Activated CD8-positive, alpha-beta T cell treated with anti-CD3 and anti-CD28 coated beads for 36 hours (primary cell): ENCODE data around the gene SMG6. TPM values are rescaled to one million over a fixed set of nuclear protein-coding genes. Genes with fewer than 3 reads are reported as not detected.

Source experiments
- ATAC-seq: fragments of 200-7000 bp; cut with Tn5 transposase; one replicate; pipeline ENCODE4 v1.10.0; 2021; ENCODE audit warnings: mild to moderate bottlenecking, moderate library complexity
- CTCF ChIA-PET: fragments of 350-600 bp; sonication (Branson Sonifier 250); formaldehyde crosslinking; loops from one replicate; lab custom pipeline; 2021; ENCODE audit warnings: antibody characterized with exemption; lab: Charles Lee
- POLR2A ChIA-PET: fragments of 350-600 bp; sonication (Branson Sonifier 250); formaldehyde crosslinking; loops from one replicate; lab custom pipeline; 2021; ENCODE audit warnings: antibody characterized with exemption; lab: Charles Lee
- DNase-seq: peaks from one replicate; pipeline ENCODE4 v3.0.0-alpha.2; 2020
- H3K27ac Mint-ChIP-seq: one replicate; pipeline ENCODE4 v1.8.0; 2021; ENCODE audit warnings: mild to moderate bottlenecking, mixed read lengths
- H3K27me3 Mint-ChIP-seq: one replicate; pipeline ENCODE4 v1.8.0; 2021; ENCODE audit warnings: mixed read lengths
- H3K36me3 Mint-ChIP-seq: one replicate; pipeline ENCODE4 v1.8.0; 2021; ENCODE audit warnings: low read depth, mixed read lengths
- H3K4me1 Mint-ChIP-seq: one replicate; pipeline ENCODE4 v1.8.0; 2021; ENCODE audit warnings: low read depth, mixed read lengths
- H3K4me3 Mint-ChIP-seq: one replicate; pipeline ENCODE4 v1.8.0; 2021; ENCODE audit warnings: mild to moderate bottlenecking, moderate library complexity, mixed read lengths
- H3K9me3 Mint-ChIP-seq: one replicate; pipeline ENCODE4 v1.8.0; 2021; ENCODE audit warnings: mixed read lengths
- CTCF ChIP-seq: fragments of 200-600 bp; IDR thresholded peaks from one replicate; pipeline ENCODE4 v1.8.0; 2022; ENCODE audit warnings: antibody characterized with exemption, mild to moderate bottlenecking
- intact Hi-C: fragments of 100-400 bp; cut with micrococcal nuclease; formaldehyde crosslinking; loops from one replicate; pipeline ENCODE4 v1.10.0; 2022
- total RNA-seq, 2 experiments: library from RNA; stranded (reverse); gene quantifications; one replicate each; pipeline ENCODE4 v1.2.3, GENCODE V29; 2021

Gene SMG6
- total RNA-seq, 2 experiments from 2014 or later = 39.6 to 40.4 TPM

GRCh38 chr17:2283302-2283701 is 20.3 kb downstream of the SMG6 start:
- TF ChIP-seq CTCF = no peak
- Mint-ChIP-seq H3K4me3 (no peak overlapping the region), H3K27me3 (no peaks in the 10 kb centered on the region), H3K9me3 (no peaks in the 10 kb centered on the region), H3K4me1 (peaks cover 33% of the 10 kb centered on the region), H3K27ac (peak overlapping the region; percentile 5), H3K36me3 (peaks cover 52% of the 10 kb centered on the region)
- ATAC-seq = no peak
- CTCF ChIA-PET = interaction anchor here (0.6 to 7.0 kb wide), 23 partner anchors 10 to 392 kb away, joined by 3 to 96 read pairs (median 4); partner anchors contain the start of gene HIC1
- POLR2A ChIA-PET = interaction anchor here (0.8 to 2.1 kb wide), 5 partner anchors 10 to 39 kb away, joined by 3 to 7 read pairs (median 4); partner anchors contain the start of gene SMG6
- intact Hi-C loops = no loop called here
- DNase-seq = no peak

- DNase-seq (no peak), ATAC-seq (peak; percentile 81)
- CTCF ChIA-PET = interaction anchor here (0.6 to 7.0 kb wide), 24 partner anchors 10 to 231 kb away, joined by 3 to 96 read pairs (median 4); partner anchors contain the start of gene HIC1
- peaks cover 33% of the 10 kb centered on the region for H3K4me1 Mint-ChIP-seq
- POLR2A ChIA-PET = interaction anchor here (1.3 to 2.1 kb wide), 5 partner anchors 11 to 20 kb away, joined by 3 to 9 read pairs (median 7); partner anchors contain the start of gene SMG6
- no peaks in the 10 kb centered on the region for H3K9me3 Mint-ChIP-seq
- peak overlapping the region; percentile 77 for H3K27ac Mint-ChIP-seq
- peak; percentile 73 for TF ChIP-seq CTCF
- H3K4me3 Mint-ChIP-seq = no peak overlapping the region
- H3K36me3 Mint-ChIP-seq = peaks cover 47% of the 10 kb centered on the region
- no peaks in the 10 kb centered on the region for H3K27me3 Mint-ChIP-seq
- intact Hi-C loops = no loop called here
Observed at GRCh38 chr17:2282297-2282873, 21.2 kb downstream of the SMG6 start.

GRCh38 chr17:2279707-2280106 is 23.9 kb downstream of the SMG6 start:
- TF ChIP-seq CTCF = no peak
- CTCF ChIA-PET = interaction anchor here (1.9 to 7.0 kb wide), 4 partner anchors 10 to 224 kb away, joined by 9 to 96 read pairs (median 44); partner anchors contain the start of gene HIC1
- POLR2A ChIA-PET = interaction anchor here (0.7 to 1.5 kb wide), 3 partner anchors 13 to 28 kb away, joined by 3 read pairs; no protein-coding TSS in a partner anchor
- no peak overlapping the region for H3K4me3 Mint-ChIP-seq
- intact Hi-C loops = no loop called here
- no peaks in the 10 kb centered on the region for H3K27me3 Mint-ChIP-seq
- no peaks in the 10 kb centered on the region for H3K9me3 Mint-ChIP-seq
- peaks cover 47% of the 10 kb centered on the region for H3K4me1 Mint-ChIP-seq
- peaks cover 53% of the 10 kb centered on the region for H3K36me3 Mint-ChIP-seq
- DNase-seq (no peak), ATAC-seq (no peak)
- peak overlapping the region; percentile 43 for H3K27ac Mint-ChIP-seq

- H3K27me3 Mint-ChIP-seq = no peaks in the 10 kb centered on the region
- ATAC-seq (no peak), DNase-seq (no peak)
- H3K4me1 Mint-ChIP-seq = peaks cover 54% of the 10 kb centered on the region
- POLR2A ChIA-PET = no interaction called here
- H3K27ac Mint-ChIP-seq = no peak overlapping the region
- H3K36me3 Mint-ChIP-seq = peaks cover 58% of the 10 kb centered on the region
- CTCF ChIA-PET = no interaction called here
- H3K4me3 Mint-ChIP-seq = no peak overlapping the region
- intact Hi-C loops = no loop called here
- H3K9me3 Mint-ChIP-seq = no peaks in the 10 kb centered on the region
- TF ChIP-seq CTCF = no peak
Observed at GRCh38 chr17:2277429-2278170, 26.0 kb downstream of the SMG6 start.
